SK-N-SH (cell line): ENCODE data around the gene ERLEC1. TPM values are rescaled to one million over a fixed set of nuclear protein-coding genes. Genes with fewer than 3 reads are reported as not detected.

ENCODE experiments used
- CTCF ChIA-PET: fragments of 300-600, 350-600 bp; formaldehyde crosslinking; extraction: SDS; loops from one replicate; lab custom pipeline; 2021; lab: Yijun Ruan, JAX
- POLR2A ChIA-PET: fragments of 350-600 bp; sonication (Branson Sonifier 250); formaldehyde crosslinking; extraction: SDS; loops from one replicate; lab custom pipeline; 2020; ENCODE audit warnings: antibody characterized with exemption, inconsistent platforms; lab: Yijun Ruan, JAX
- DNase-seq: peaks from one replicate; pipeline ENCODE4 v3.0.0; 2012
- H2AFZ ChIP-seq: fragments of 200-600 bp; sonication (generic); 2 replicates; pipeline ENCODE4 v1.8.1; 2016; ENCODE audit warnings: antibody characterized with exemption, mild to moderate bottlenecking, low read depth
- H3F3A ChIP-seq: fragments of 200-600 bp; sonication (generic); replicated peaks from 2 replicates; pipeline ENCODE3; 2016; ENCODE audit warnings: antibody characterized with exemption, mild to moderate bottlenecking; ENCODE audit not compliant: insufficient read depth
- H3K27ac ChIP-seq, 2 experiments: fragments of 200-500 bp in 1 of 2; fragments of 200-600 bp in 1 of 2; sonication (Bioruptor generic) in 1 of 2; sonication (generic), shearing (Covaris generic) in 1 of 2; 2 replicates each; pipeline versions ENCODE4 v1.5.1 to v1.6.1; 2014 to 2016; ENCODE audit warnings: low read depth in 2 of 2, inconsistent platforms in 1 of 2, low read length in 1 of 2, mild to moderate bottlenecking in 1 of 2, mixed read lengths in 1 of 2
- H3K27me3 ChIP-seq: fragments of 200-600 bp; sonication (generic), shearing (Covaris generic); 2 replicates; pipeline ENCODE4 v1.6.1; 2016; ENCODE audit warnings: mixed run types; ENCODE audit not compliant: insufficient read depth
- H3K36me3 ChIP-seq, 2 experiments: fragments of 200-500 bp in 1 of 2; fragments of 200-600 bp in 1 of 2; sonication (Bioruptor generic) in 1 of 2; sonication (generic) in 1 of 2; replicated peaks in 1 of 2; 2 replicates each; pipeline versions ENCODE3 to v1.5.1; 2014 to 2016; ENCODE audit warnings: low read length in 1 of 2, mild to moderate bottlenecking in 1 of 2; ENCODE audit not compliant: insufficient read depth in 2 of 2, control insufficient read depth in 1 of 2
- H3K4me1 ChIP-seq, 2 experiments: fragments of 200-500 bp in 1 of 2; fragments of 200-600 bp in 1 of 2; sonication (Bioruptor generic) in 1 of 2; sonication (generic), shearing (Covaris generic) in 1 of 2; 2 replicates each; pipeline versions ENCODE4 v1.5.1 to v1.6.1; 2014 to 2016; ENCODE audit warnings: low read depth in 1 of 2, low read length in 1 of 2, mixed run types in 1 of 2; ENCODE audit not compliant: insufficient read depth in 2 of 2, control insufficient read depth in 1 of 2
- H3K4me2 ChIP-seq: fragments of 200-600 bp; sonication (generic), shearing (Covaris generic); 2 replicates; pipeline ENCODE4 v1.6.1; 2017; ENCODE audit warnings: mixed run types
- H3K4me3 ChIP-seq, 2 experiments: fragments of 200-500 bp in 1 of 2; fragments of 200-600 bp in 1 of 2; sonication (Bioruptor generic) in 1 of 2; sonication (generic), shearing (Covaris generic) in 1 of 2; 2 replicates each; pipeline versions ENCODE4 v1.5.1 to v1.8.1; 2014 to 2016; ENCODE audit warnings: low read depth in 2 of 2, inconsistent platforms in 1 of 2, low read length in 1 of 2, mild to moderate bottlenecking in 1 of 2, mixed read lengths in 1 of 2, moderate library complexity in 1 of 2
- H3K79me2 ChIP-seq: fragments of 200-600 bp; sonication (generic); 2 replicates; pipeline ENCODE4 v1.8.1; 2017; ENCODE audit warnings: mild to moderate bottlenecking; ENCODE audit not compliant: insufficient read depth
- H3K9ac ChIP-seq: fragments of 200-600 bp; sonication (generic); 2 replicates; pipeline ENCODE4 v1.6.1; 2017; ENCODE audit warnings: mixed run types
- H3K9me2 ChIP-seq: fragments of 200-600 bp; sonication (generic); 2 replicates; pipeline ENCODE4 v1.6.1; 2017; ENCODE audit warnings: mixed run types
- H3K9me3 ChIP-seq: fragments of 200-600 bp; sonication (generic); 2 replicates; pipeline ENCODE4 v1.6.1; 2017; ENCODE audit warnings: mixed run types, mild to moderate bottlenecking, moderate library complexity
- H4K20me1 ChIP-seq: fragments of 200-600 bp; sonication (generic); 2 replicates; pipeline ENCODE4 v1.6.1; 2017; ENCODE audit warnings: mild to moderate bottlenecking, mixed run types; ENCODE audit not compliant: insufficient read depth
- CHD2 ChIP-seq: fragments of 150-350 bp; IDR thresholded peaks from 2 replicates; pipeline ENCODE4 v1.6.1; 2018; ENCODE audit warnings: low read length; ENCODE audit not compliant: partially characterized antibody
- EP300 ChIP-seq, 2 experiments: IDR thresholded peaks; 2 replicates each; pipeline versions ENCODE4 v1.4.0 to v1.6.1; 2012; ENCODE audit warnings: borderline replicate concordance in 1 of 2, low read depth in 1 of 2, low read length in 1 of 2
- EZH2phosphoT487 ChIP-seq: fragments of 200-600 bp; sonication (generic); IDR thresholded peaks from 2 replicates; pipeline ENCODE4 v1.6.1; 2017; ENCODE audit warnings: low read depth, mixed run types, mild to moderate bottlenecking, antibody characterized with exemption, moderate library complexity, borderline replicate concordance
- FOSL2 ChIP-seq: IDR thresholded peaks from 2 replicates; pipeline ENCODE4 v1.4.0; 2012; ENCODE audit warnings: low read depth, mild to moderate bottlenecking, moderate library complexity, borderline replicate concordance
- FOXJ3 ChIP-seq: sonication (generic); formaldehyde crosslinking; IDR thresholded peaks from 2 replicates; pipeline ENCODE4 v1.5.1; 2020; ENCODE audit warnings: mild to moderate bottlenecking, missing genetic modification reagents
- MEF2A ChIP-seq: IDR thresholded peaks from 2 replicates; pipeline ENCODE4 v1.4.0; 2012; ENCODE audit warnings: low read depth, borderline replicate concordance
- NRF1 ChIP-seq: IDR thresholded peaks from 2 replicates; pipeline ENCODE4 v1.6.1; 2012; ENCODE audit warnings: low read depth, mild to moderate bottlenecking, low read length
- PBX3 ChIP-seq: IDR thresholded peaks from 2 replicates; pipeline ENCODE4; 2012
- POLR2AphosphoS5 ChIP-seq: IDR thresholded peaks from 2 replicates; pipeline ENCODE4 v1.6.1; 2012; ENCODE audit warnings: low read depth, low read length
- RCOR1 ChIP-seq: fragments of 150-350 bp; IDR thresholded peaks from 2 replicates; pipeline ENCODE4 v1.6.1; 2017; ENCODE audit warnings: antibody characterized with exemption, low read length
- RFX5 ChIP-seq: IDR thresholded peaks from 2 replicates; pipeline ENCODE4 v1.6.1; 2012; ENCODE audit warnings: mild to moderate bottlenecking, improper control_type of control experiment, low read length
- SIN3A ChIP-seq: IDR thresholded peaks from 2 replicates; pipeline ENCODE4 v1.6.1; 2012; ENCODE audit warnings: low read depth, mild to moderate bottlenecking, low read length, moderate library complexity, borderline replicate concordance
- TAF1 ChIP-seq: IDR thresholded peaks from 2 replicates; pipeline ENCODE4 v1.6.1; 2012; ENCODE audit warnings: low read depth, mild to moderate bottlenecking, low read length, moderate library complexity, borderline replicate concordance
- USF1 ChIP-seq: IDR thresholded peaks from 2 replicates; pipeline ENCODE4 v1.4.0; 2012; ENCODE audit warnings: low read depth, borderline replicate concordance
- WGBS: methylation state at CpG from one replicate; pipeline ENCODE4 v1.1.6; 2017; ENCODE audit warnings: low lambda C conversion rate; 5-methylcytosine and 5-hydroxymethylcytosine counted together
- polyA plus RNA-seq, 3 experiments: library from polyadenylated mRNA; depleted of rRNA; stranded (reverse); fragments of >200 nt; gene quantifications; 2 replicates each; pipeline ENCODE4 v1.2.3, GENCODE V29; 2012
- TF ChIP-seq, protein P1 (sequence below): fragments of 150-350 bp; IDR thresholded peaks from 2 replicates; pipeline ENCODE4 v1.6.1; 2016; ENCODE audit warnings: mild to moderate bottlenecking, low read depth, low read length
- TF ChIP-seq, protein P2 (sequence below): IDR thresholded peaks from 2 replicates; pipeline ENCODE4 v1.6.1; 2012; ENCODE audit warnings: mild to moderate bottlenecking, low read depth, low read length, moderate library complexity

Gene ERLEC1
- polyA plus RNA-seq, 1 of the 3 experiments (the other 2 are of a cell fraction), result 61.7 TPM

DNA sequence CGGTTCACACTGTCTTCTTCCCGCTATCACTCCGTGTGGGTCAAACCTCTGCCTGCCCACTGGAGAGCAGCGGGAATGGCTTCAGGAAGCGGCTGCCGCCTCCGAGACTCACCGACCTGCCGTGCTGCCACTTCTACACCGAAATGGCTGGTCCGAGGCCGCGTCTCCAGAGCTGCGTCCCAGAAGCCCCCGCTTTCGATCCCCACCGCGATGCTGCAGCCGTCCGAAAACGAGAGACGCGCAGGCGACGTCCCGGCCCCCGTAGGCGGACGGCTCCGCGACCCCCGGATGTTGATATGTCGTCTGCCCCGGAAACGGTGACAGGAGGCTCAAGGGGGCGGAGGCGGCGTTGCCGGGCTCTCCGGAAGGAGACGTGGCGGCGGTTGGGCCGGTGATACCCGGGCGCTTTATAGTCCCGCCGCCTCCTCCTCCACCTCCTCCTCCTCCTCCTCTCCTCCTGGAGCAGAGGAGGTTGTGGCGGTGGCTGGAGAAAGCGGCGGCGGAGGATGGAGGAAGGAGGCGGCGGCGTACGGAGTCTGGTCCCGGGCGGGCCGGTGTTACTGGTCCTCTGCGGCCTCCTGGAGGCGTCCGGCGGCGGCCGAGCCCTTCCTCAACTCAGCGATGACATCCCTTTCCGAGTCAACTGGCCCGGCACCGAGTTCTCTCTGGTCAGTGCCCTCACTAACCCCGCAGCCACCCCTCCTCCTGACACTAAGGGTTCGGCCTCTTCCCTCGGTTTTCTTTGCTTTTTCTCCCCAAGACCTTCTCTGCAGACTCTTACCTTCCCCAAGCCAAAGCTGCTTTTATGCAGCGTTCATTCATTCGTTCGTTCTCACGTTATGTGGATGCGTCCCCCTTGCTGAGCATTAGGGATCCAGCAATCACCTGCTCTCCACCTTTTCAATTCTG lies at the start of gene ERLEC1, which contains the start of gene ASB3 (continued):
- TF ChIP-seq, protein P1, sequence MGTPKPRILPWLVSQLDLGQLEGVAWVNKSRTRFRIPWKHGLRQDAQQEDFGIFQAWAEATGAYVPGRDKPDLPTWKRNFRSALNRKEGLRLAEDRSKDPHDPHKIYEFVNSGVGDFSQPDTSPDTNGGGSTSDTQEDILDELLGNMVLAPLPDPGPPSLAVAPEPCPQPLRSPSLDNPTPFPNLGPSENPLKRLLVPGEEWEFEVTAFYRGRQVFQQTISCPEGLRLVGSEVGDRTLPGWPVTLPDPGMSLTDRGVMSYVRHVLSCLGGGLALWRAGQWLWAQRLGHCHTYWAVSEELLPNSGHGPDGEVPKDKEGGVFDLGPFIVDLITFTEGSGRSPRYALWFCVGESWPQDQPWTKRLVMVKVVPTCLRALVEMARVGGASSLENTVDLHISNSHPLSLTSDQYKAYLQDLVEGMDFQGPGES, result no peak
- TF ChIP-seq NRF1 (0 out of 2 replicates have a peak, but pooled peaks have one; percentile 12), MEF2A (no peak), RFX5 (no peak), EP300 (IDR thresholded peaks at IDR 0.05; ENCODE audit: borderline replicate concordance in 1 of 2, low read depth in 1 of 2, low read length in 1 of 2) (0 out of 4 replicates have a peak, but pooled peaks of 1 of the 2 experiments have one; percentile 12), POLR2AphosphoS5 (peak; percentile 79), USF1 (no peak), CHD2 (peak; percentile 93), TAF1 (peak; percentile 80), EZH2phosphoT487 (no peak), PBX3 (no peak), RCOR1 (peak; percentile 38; the same call in 1 of the 2 replicates)
- TF ChIP-seq, all 33 proteins: peak for 17

DNA sequence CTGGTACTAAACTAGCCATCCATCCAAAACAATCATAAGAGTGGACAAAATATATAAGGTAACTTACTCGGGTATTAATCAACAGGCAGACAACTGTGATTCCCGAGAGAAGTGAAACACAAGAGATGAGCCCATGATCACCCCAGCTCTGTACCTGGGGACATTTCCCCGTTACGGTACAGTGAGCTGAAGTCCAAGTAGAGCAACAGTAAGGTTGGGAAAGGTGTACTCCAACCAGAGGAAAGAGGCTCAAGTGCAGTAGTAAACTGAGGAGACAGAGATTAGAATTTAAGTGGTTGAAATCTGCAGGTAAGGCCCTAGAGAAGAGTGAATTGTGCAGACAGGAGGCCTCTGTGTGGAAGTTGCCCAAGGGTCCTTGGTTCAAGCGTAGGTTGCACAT lies 49.8 kb upstream of the ERLEC1 start:
- H3K9me2 ChIP-seq, result no peaks in the 10 kb centered on the region
- H3F3A ChIP-seq, result no peaks in the 10 kb centered on the region
- no peak overlapping the region for H3K4me3 ChIP-seq
- no peaks in the 10 kb centered on the region for H3K9me3 ChIP-seq
- 95% methylated on average over 5 of the region's 5 CpGs for WGBS
- H3K9ac ChIP-seq, result no peak overlapping the region
- H3K4me1 ChIP-seq, result no peaks in the 10 kb centered on the region
- no peak for DNase-seq
- H2AFZ ChIP-seq, result no peak overlapping the region
- no peak for TF ChIP-seq EP300 (IDR thresholded peaks at IDR 0.05; ENCODE audit: borderline replicate concordance in 1 of 2, low read depth in 1 of 2, low read length in 1 of 2)
- TF ChIP-seq SIN3A, result no peak
- TF ChIP-seq FOXJ3, result no peak
- TF ChIP-seq TAF1, result no peak
- no peak for TF ChIP-seq CHD2
- TF ChIP-seq, protein P2, sequence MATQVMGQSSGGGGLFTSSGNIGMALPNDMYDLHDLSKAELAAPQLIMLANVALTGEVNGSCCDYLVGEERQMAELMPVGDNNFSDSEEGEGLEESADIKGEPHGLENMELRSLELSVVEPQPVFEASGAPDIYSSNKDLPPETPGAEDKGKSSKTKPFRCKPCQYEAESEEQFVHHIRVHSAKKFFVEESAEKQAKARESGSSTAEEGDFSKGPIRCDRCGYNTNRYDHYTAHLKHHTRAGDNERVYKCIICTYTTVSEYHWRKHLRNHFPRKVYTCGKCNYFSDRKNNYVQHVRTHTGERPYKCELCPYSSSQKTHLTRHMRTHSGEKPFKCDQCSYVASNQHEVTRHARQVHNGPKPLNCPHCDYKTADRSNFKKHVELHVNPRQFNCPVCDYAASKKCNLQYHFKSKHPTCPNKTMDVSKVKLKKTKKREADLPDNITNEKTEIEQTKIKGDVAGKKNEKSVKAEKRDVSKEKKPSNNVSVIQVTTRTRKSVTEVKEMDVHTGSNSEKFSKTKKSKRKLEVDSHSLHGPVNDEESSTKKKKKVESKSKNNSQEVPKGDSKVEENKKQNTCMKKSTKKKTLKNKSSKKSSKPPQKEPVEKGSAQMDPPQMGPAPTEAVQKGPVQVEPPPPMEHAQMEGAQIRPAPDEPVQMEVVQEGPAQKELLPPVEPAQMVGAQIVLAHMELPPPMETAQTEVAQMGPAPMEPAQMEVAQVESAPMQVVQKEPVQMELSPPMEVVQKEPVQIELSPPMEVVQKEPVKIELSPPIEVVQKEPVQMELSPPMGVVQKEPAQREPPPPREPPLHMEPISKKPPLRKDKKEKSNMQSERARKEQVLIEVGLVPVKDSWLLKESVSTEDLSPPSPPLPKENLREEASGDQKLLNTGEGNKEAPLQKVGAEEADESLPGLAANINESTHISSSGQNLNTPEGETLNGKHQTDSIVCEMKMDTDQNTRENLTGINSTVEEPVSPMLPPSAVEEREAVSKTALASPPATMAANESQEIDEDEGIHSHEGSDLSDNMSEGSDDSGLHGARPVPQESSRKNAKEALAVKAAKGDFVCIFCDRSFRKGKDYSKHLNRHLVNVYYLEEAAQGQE, result no peak
- no peak for TF ChIP-seq USF1
- no peak for TF ChIP-seq RFX5
- TF ChIP-seq FOSL2, result no peak
- H3K27me3 ChIP-seq, result no peaks in the 10 kb centered on the region
- H3K4me2 ChIP-seq, result no peak overlapping the region
- peaks cover 12 to 23% of the 10 kb centered on the region in 2 experiments for H3K36me3 ChIP-seq
- H3K27ac ChIP-seq, result no peak overlapping the region
- CTCF ChIA-PET, result interaction anchor here (0.6 kb wide), 1 partner anchor 930 kb away, joined by 3 read pairs; no protein-coding TSS in a partner anchor
- POLR2A ChIA-PET, result no interaction called here
- no peaks in the 10 kb centered on the region for H4K20me1 ChIP-seq
- peaks cover 4% of the 10 kb centered on the region for H3K79me2 ChIP-seq
